ENCODE data around the gene TRPC6.
"Not testable (repeated sequence)": the region's sequence is repeated elsewhere in the genome, so short reads cannot be mapped to it uniquely, and the experiment has no call there.

Gene TRPC6

DNA sequence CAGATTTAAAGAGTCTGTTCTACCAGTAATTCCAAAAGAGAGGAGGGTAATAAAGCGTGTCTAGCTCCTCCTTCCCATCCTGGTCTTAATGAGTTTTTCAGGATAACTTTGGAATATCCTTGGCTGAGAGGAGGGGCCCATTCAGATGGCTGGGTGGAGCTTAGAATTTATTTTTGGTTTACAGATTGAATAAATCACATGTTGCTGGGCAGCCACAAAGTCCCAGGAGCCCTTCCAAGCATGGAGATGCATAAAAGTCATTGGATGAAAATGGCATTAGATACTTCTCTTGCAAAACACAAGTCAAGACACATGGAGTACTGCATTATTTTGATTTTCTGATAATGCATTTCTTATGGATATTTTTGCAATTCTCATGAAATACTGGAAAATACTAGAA, 139.0 kb downstream of the TRPC6 start:
- H3K4me3 ChIP-seq (ENCODE audit: low read length) = no peak overlapping the region
- peak; percentile 75 for DNase-seq (ENCODE audit: low read depth)
- TF ChIP-seq, protein P1, sequence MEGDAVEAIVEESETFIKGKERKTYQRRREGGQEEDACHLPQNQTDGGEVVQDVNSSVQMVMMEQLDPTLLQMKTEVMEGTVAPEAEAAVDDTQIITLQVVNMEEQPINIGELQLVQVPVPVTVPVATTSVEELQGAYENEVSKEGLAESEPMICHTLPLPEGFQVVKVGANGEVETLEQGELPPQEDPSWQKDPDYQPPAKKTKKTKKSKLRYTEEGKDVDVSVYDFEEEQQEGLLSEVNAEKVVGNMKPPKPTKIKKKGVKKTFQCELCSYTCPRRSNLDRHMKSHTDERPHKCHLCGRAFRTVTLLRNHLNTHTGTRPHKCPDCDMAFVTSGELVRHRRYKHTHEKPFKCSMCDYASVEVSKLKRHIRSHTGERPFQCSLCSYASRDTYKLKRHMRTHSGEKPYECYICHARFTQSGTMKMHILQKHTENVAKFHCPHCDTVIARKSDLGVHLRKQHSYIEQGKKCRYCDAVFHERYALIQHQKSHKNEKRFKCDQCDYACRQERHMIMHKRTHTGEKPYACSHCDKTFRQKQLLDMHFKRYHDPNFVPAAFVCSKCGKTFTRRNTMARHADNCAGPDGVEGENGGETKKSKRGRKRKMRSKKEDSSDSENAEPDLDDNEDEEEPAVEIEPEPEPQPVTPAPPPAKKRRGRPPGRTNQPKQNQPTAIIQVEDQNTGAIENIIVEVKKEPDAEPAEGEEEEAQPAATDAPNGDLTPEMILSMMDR (conservative IDR thresholded peaks at IDR 0.05; ENCODE audit: low read length) = no peak

DNA sequence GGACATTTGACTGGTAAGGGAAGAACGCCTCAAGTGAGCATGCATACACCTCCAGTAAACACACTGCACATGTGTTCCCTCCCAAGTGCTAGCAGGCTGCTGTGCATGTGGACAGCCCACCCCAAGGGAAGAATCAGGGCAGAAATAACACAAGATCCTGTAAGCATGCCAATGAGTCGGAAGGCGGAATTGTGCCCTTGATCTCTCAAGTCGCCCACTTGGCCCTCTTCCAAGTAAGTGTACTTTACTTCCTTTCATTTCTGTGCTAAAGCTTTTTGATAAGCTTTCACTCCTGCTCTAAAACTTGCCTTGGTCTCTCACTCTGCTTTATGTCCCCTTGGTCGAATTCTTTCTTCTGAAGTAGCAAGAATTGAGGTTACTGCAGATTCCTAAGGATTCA, 139.6 kb downstream of the TRPC6 start:
- H3K4me3 ChIP-seq (ENCODE audit: low read length) = no peak overlapping the region
- DNase-seq (ENCODE audit: low read depth) = no peak
- TF ChIP-seq, protein P1 (conservative IDR thresholded peaks at IDR 0.05; ENCODE audit: low read length) = no peak

DNA sequence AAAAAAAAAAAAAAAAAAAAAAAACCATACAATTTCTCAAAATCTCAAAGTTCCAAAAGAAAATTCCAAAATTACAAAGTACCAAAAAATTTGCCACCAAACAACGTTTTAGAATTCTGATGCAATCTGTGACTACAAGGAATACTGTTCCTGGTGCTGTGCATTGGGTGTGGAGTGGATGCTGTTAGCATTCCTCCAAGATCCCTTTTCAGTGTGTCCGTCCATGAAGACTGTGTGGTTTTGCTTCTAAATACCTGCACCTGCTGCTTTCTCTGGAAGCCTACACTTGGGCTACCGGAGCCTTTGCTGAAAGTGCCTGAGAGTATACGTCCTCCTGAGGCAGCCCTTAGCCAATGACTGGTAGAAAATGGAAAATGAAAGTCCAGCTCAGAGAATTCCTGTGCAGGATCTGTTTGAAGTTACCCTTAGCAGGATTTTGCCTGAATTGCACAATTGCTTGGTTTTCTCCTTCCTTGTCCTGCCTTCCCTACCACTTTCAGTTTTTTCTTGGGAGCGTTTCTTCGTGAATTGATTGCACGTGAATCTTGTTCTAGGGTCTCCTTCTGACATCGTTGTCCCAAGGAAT, 140.8 kb downstream of the TRPC6 start:
- TF ChIP-seq, protein P1 (conservative IDR thresholded peaks at IDR 0.05; ENCODE audit: low read length) = no peak

GRCh38 chr11:101442171-101442570, 141.6 kb downstream of the TRPC6 start:
- DNase-seq (ENCODE audit: low read depth) = peak; percentile 94
- TF ChIP-seq, protein P1 (conservative IDR thresholded peaks at IDR 0.05; ENCODE audit: low read length) = no peak
- no peak overlapping the region for H3K4me3 ChIP-seq (ENCODE audit: low read length)

More for the DNA sequence above, 140.8 kb downstream of the TRPC6 start:
- peak overlapping the region; percentile 29 for H3K4me3 ChIP-seq (ENCODE audit: low read length)
- DNase-seq (ENCODE audit: low read depth) = peak; percentile 69

- no peak overlapping the region for H3K4me3 ChIP-seq (ENCODE audit: low read length)
- TF ChIP-seq, protein P1 (conservative IDR thresholded peaks at IDR 0.05; ENCODE audit: low read length) = no peak
- no peak for DNase-seq (ENCODE audit: low read depth)
Measured at GRCh38 chr11:101441747-101442146, 142.1 kb downstream of the TRPC6 start.

GRCh38 chr11:101439488-101439887, 144.3 kb downstream of the TRPC6 start:
- TF ChIP-seq, protein P1 (conservative IDR thresholded peaks at IDR 0.05; ENCODE audit: low read length) = peak; percentile 8; the same call in 1 of the 2 replicates
- no peak for DNase-seq (ENCODE audit: low read depth)
- no peak overlapping the region for H3K4me3 ChIP-seq (ENCODE audit: low read length)

- DNase-seq (ENCODE audit: low read depth); H3K4me3 ChIP-seq (ENCODE audit: low read length): not testable (repeated sequence)
Measured at GRCh38 chr11:101438708-101439107, 145.1 kb downstream of the TRPC6 start.
